Panc1 (cell line): ENCODE measurements around the gene GPR61. TPM values are rescaled to one million over a fixed set of nuclear protein-coding genes. Genes with fewer than 3 reads are reported as not detected.

Source experiments
- ATAC-seq: fragments of 200-7000 bp; cut with Tn5 transposase; 2 replicates; pipeline ENCODE4 v1.9.1; 2020; ENCODE audit warnings: mild to moderate bottlenecking, moderate library complexity
- BruUV-seq: library from RNA; stranded (reverse); fragments of 400-500 nt; replicated peaks from 2 replicates; lab custom pipeline; 2021; lab: Mats Ljungman, UMichigan
- CTCF ChIA-PET: fragments of 300-600 bp; sonication (Branson Sonifier 250); formaldehyde crosslinking; loops from one replicate; lab custom pipeline; 2022; ENCODE audit warnings: antibody characterized with exemption; lab: Charles Lee
- POLR2A ChIA-PET: fragments of 300-600 bp; sonication (Branson Sonifier 250); formaldehyde crosslinking; loops from one replicate; lab custom pipeline; 2022; ENCODE audit warnings: antibody characterized with exemption; lab: Charles Lee
- DNase-seq: peaks from one replicate; pipeline ENCODE4 v3.0.0-alpha.2; 2010; ENCODE audit warnings: low read depth, low spot score
- H3K27ac ChIP-seq: 2 replicates; pipeline ENCODE4 v1.5.1; 2011; ENCODE audit warnings: mild to moderate bottlenecking, low read length, inconsistent platforms
- H3K27me3 ChIP-seq: fragments of 200-500 bp; sonication (Bioruptor generic); 2 replicates; pipeline ENCODE4 v1.6.0; 2014; ENCODE audit warnings: low read length, inconsistent platforms; ENCODE audit not compliant: control insufficient read depth, insufficient read depth
- H3K36me3 ChIP-seq: fragments of 200-500 bp; sonication (Bioruptor generic); 2 replicates; pipeline ENCODE4 v1.5.1; 2014; ENCODE audit warnings: inconsistent platforms, mild to moderate bottlenecking, low read length, moderate library complexity; ENCODE audit not compliant: control insufficient read depth, insufficient read depth
- H3K4me1 ChIP-seq: 2 replicates; pipeline ENCODE4 v1.5.1; 2011; ENCODE audit warnings: inconsistent platforms, mild to moderate bottlenecking, low read length, moderate library complexity; ENCODE audit not compliant: control insufficient read depth, insufficient read depth
- H3K4me3 ChIP-seq, 2 experiments: 2 replicates each; pipeline ENCODE4 v1.5.1; 2011 to 2012; ENCODE audit warnings: low read depth in 2 of 2, low read length in 2 of 2, mild to moderate bottlenecking in 2 of 2, inconsistent platforms in 1 of 2, moderate library complexity in 1 of 2
- H3K9me3 ChIP-seq: fragments of 200-500 bp; sonication (Bioruptor generic); 2 replicates; pipeline ENCODE4 v1.5.1; 2014; ENCODE audit warnings: low read depth, mild to moderate bottlenecking, inconsistent platforms, low read length, moderate library complexity; ENCODE audit not compliant: control insufficient read depth, insufficient read depth
- POLR2AphosphoS5 ChIP-seq: IDR thresholded peaks from 2 replicates; pipeline ENCODE4 v1.6.1; 2012; ENCODE audit warnings: mild to moderate bottlenecking, low read depth, low read length, moderate library complexity
- SIN3A ChIP-seq: IDR thresholded peaks from 2 replicates; pipeline ENCODE4 v1.6.1; 2012; ENCODE audit warnings: low read depth, mild to moderate bottlenecking, low read length, moderate library complexity, borderline replicate concordance; ENCODE audit not compliant: insufficient read depth
- TCF7L2 ChIP-seq: IDR thresholded peaks from 2 replicates; pipeline ENCODE4 v1.6.1; 2011; ENCODE audit warnings: mild to moderate bottlenecking, low read depth, low read length, inconsistent platforms
- in situ Hi-C: cut with HindIII; loops from 2 replicates; pipeline ENCODE4 v1.10.0; 2016; ENCODE audit warnings: low sequenced_read_pairs, low pct_unique_long_range_greater_than_20kb
- intact Hi-C: fragments of 100-400 bp; cut with micrococcal nuclease; formaldehyde crosslinking; loops from one replicate; pipeline ENCODE4 v1.10.0; 2022; ENCODE audit not compliant: unreplicated experiment
- total RNA-seq: library from RNA; stranded (reverse); gene quantifications from one replicate; pipeline ENCODE4 v1.2.1, GENCODE V29; 2021; ENCODE audit not compliant: unreplicated experiment
- TF ChIP-seq, protein P1 (sequence below): fragments of 450-650 bp; IDR thresholded peaks from 2 replicates; pipeline ENCODE4 v1.5.1; 2017; ENCODE audit warnings: mild to moderate bottlenecking
- TF ChIP-seq, protein P2 (sequence below), 2 experiments: IDR thresholded peaks; 2 replicates each; pipeline ENCODE4 v1.6.1; 2011 to 2012; ENCODE audit warnings: low read depth in 2 of 2, control low read depth in 1 of 2, low read length in 1 of 2, mild to moderate bottlenecking in 1 of 2, moderate library complexity in 1 of 2; ENCODE audit not compliant: insufficient read depth in 1 of 2

The GPR61 gene
- total RNA-seq, 1 experiment from 2014 or later: not detected

DNA sequence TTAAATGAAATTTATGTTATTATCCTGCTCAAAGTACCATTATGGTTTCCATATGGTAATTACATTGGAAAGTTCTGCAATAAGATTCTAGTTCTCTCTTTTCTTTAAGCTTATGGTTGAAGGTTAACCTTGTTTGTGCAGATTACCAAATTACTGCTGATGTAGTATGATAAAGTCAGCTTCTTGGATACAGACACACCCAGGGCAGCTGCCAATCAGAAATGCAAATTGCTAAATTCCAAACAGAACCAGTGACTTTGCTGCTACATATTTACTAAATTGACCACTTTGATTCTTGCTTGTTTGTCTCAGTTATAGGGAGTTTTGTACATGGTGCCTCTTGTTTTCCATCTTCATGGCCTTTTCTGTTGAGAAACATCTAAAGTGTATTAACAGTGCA, 53.2 kb downstream of the GPR61 start:
- DNase-seq: no peak

DNA sequence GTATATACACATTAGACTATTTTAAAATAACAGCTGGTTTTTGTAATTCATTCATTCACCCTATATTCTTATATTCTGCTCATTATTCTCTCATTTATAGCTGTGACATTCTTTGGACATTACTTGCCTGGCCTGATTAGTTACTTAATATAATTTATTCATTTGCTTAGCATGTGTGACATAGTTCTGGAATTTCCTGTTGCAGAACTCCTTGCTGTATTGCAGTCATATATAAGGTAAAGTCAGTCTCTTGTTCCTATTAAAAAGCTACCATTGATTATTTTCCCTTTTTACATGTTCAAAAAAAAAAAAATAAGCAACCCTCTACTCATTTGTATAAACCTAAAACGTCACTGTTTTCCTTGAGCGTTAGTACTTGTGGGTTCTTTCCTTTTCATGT, 55.9 kb downstream of the GPR61 start:
- no peak for DNase-seq
- ATAC-seq: no peak
- peaks cover 12% of the 10 kb centered on the region; the same call in 1 of the 2 replicates for H3K36me3 ChIP-seq
- ChIA-PET POLR2A (no interaction called here), CTCF (interaction anchor here (0.6 kb wide), 1 partner anchor 44 kb away, joined by 4 read pairs; no protein-coding TSS in a partner anchor)
- H3K4me1 ChIP-seq: no peaks in the 10 kb centered on the region
- no peaks in the 10 kb centered on the region for H3K9me3 ChIP-seq
- H3K27ac ChIP-seq: no peak overlapping the region
- H3K4me3 ChIP-seq: no peak overlapping the region
- no peaks in the 10 kb centered on the region for H3K27me3 ChIP-seq
- intact Hi-C loops: no loop called here
- TF ChIP-seq SIN3A (no peak), TCF7L2 (no peak), POLR2AphosphoS5 (no peak)
- TF ChIP-seq, protein P1, sequence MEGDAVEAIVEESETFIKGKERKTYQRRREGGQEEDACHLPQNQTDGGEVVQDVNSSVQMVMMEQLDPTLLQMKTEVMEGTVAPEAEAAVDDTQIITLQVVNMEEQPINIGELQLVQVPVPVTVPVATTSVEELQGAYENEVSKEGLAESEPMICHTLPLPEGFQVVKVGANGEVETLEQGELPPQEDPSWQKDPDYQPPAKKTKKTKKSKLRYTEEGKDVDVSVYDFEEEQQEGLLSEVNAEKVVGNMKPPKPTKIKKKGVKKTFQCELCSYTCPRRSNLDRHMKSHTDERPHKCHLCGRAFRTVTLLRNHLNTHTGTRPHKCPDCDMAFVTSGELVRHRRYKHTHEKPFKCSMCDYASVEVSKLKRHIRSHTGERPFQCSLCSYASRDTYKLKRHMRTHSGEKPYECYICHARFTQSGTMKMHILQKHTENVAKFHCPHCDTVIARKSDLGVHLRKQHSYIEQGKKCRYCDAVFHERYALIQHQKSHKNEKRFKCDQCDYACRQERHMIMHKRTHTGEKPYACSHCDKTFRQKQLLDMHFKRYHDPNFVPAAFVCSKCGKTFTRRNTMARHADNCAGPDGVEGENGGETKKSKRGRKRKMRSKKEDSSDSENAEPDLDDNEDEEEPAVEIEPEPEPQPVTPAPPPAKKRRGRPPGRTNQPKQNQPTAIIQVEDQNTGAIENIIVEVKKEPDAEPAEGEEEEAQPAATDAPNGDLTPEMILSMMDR: no peak
- in situ Hi-C loops: no loop called here
- BruUV-seq: no TSS peak

More for the DNA sequence above, 53.2 kb downstream of the GPR61 start:
- in situ Hi-C loops (no loop called here), intact Hi-C loops (no loop called here)
- Histone ChIP-seq H3K27me3 (no peaks in the 10 kb centered on the region), H3K27ac (no peak overlapping the region), H3K4me3 (no peak overlapping the region), H3K36me3 (peaks cover 12% of the 10 kb centered on the region; the same call in 1 of the 2 replicates), H3K9me3 (no peaks in the 10 kb centered on the region), H3K4me1 (no peaks in the 10 kb centered on the region)
- TF ChIP-seq, protein P1: no peak
- TF ChIP-seq, protein P2, sequence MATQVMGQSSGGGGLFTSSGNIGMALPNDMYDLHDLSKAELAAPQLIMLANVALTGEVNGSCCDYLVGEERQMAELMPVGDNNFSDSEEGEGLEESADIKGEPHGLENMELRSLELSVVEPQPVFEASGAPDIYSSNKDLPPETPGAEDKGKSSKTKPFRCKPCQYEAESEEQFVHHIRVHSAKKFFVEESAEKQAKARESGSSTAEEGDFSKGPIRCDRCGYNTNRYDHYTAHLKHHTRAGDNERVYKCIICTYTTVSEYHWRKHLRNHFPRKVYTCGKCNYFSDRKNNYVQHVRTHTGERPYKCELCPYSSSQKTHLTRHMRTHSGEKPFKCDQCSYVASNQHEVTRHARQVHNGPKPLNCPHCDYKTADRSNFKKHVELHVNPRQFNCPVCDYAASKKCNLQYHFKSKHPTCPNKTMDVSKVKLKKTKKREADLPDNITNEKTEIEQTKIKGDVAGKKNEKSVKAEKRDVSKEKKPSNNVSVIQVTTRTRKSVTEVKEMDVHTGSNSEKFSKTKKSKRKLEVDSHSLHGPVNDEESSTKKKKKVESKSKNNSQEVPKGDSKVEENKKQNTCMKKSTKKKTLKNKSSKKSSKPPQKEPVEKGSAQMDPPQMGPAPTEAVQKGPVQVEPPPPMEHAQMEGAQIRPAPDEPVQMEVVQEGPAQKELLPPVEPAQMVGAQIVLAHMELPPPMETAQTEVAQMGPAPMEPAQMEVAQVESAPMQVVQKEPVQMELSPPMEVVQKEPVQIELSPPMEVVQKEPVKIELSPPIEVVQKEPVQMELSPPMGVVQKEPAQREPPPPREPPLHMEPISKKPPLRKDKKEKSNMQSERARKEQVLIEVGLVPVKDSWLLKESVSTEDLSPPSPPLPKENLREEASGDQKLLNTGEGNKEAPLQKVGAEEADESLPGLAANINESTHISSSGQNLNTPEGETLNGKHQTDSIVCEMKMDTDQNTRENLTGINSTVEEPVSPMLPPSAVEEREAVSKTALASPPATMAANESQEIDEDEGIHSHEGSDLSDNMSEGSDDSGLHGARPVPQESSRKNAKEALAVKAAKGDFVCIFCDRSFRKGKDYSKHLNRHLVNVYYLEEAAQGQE (IDR thresholded peaks at IDR 0.05; ENCODE audit: insufficient read depth in 1 of 2, low read depth in 2 of 2, low read length in 1 of 2): no peak
- TF ChIP-seq TCF7L2 (no peak), SIN3A (no peak), POLR2AphosphoS5 (no peak)
- ChIA-PET POLR2A (no interaction called here), CTCF (no interaction called here)
- ATAC-seq: no peak
- no TSS peak for BruUV-seq

Other genes with a start within 250 kb of the GPR61 start
- gene MYBPHL, start 232.9 kb upstream of the GPR61 start, total RNA-seq: not detected
- 25.1 TPM for gene SORT1, start 142.0 kb upstream of the GPR61 start, total RNA-seq
- 118 TPM for gene PSMA5, start 113.4 kb upstream of the GPR61 start, total RNA-seq
- gene SYPL2, start 73.3 kb upstream of the GPR61 start, total RNA-seq: 0.74 TPM
- gene ATXN7L2, start 56.0 kb upstream of the GPR61 start, total RNA-seq: 4.9 TPM
- gene CYB561D1, start 45.8 kb upstream of the GPR61 start, total RNA-seq: 4.5 TPM
- gene AMIGO1, start 30.1 kb upstream of the GPR61 start, total RNA-seq: 0.64 TPM
- 6.4 TPM for gene GNAI3, start 8.7 kb downstream of the GPR61 start, total RNA-seq
- 0.44 TPM for gene GNAT2, start 79.7 kb downstream of the GPR61 start, total RNA-seq
- gene AMPD2, start 80.0 kb downstream of the GPR61 start, total RNA-seq: 85.8 TPM
- 22.0 TPM for gene GSTM4, start 116.2 kb downstream of the GPR61 start, total RNA-seq
- gene GSTM2, start 128.2 kb downstream of the GPR61 start, total RNA-seq: 10.2 TPM
- gene GSTM1, start 147.9 kb downstream of the GPR61 start, total RNA-seq: not detected
- gene GSTM5, start 172.4 kb downstream of the GPR61 start, total RNA-seq: not detected
- gene GSTM3, start 201.2 kb downstream of the GPR61 start, total RNA-seq: 93.1 TPM
- not detected for gene EPS8L3, start 224.1 kb downstream of the GPR61 start, total RNA-seq